Measurements from ENCODE around the gene TMEM52.

- TF ChIP-seq CTCF (conservative IDR thresholded peaks at IDR 0.05; ENCODE audit: low read depth, low read length) (no peak), EZH2 (IDR thresholded peaks at IDR 0.05; ENCODE audit: borderline replicate concordance, low read depth, low read length, poor library complexity, severe bottlenecking) (no peak)
These were observed 5.8 kb upstream of the TMEM52 start for GRCh38 chr1:1924849-1925248.

Data from A673 (cell line).